GM21825 (cell line): ENCODE results near the gene CBX7.

Source experiments
- ATAC-seq: cut with Tn5 transposase; IDR thresholded peaks from one replicate; pipeline ENCODE4 v1.9.1; 2021; ENCODE audit warnings: mild to moderate bottlenecking, moderate library complexity; ENCODE audit not compliant: unreplicated experiment

CBX7 gene

DNA sequence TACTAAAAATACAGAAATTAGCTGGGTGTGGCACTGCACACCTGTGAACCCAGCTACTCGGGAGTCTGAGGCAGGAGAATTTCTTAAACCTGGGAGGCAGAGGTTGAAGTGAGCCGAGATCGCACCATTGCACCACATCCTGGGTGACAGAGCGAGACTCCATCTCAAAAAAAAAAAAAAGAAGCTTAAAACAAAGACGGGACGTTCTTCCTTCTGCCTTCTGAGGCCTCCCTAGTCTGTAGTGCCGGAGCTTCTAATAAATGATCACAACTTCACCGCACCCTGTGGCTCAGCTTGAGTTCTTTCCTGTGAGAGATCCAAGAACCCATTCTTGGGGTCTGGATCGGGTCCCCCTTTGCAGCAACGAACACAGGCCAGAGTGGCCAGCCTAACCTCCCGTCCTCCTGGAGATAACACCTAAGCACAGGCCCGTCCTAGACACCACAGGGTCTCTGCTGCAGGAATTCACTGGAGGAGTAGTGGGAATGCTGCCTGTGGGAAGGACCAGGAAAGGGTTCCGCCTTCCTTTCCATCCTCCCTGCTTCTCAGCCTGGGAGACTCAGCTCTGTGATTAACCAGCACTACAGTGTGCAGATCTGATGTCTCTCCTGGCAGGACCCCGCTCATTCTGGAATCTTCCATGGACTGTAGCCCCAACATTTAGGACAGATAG, 57.6 kb downstream of the CBX7 start:
- ATAC-seq: no peak

GRCh38 chr22:39092111-39092862, 60.2 kb downstream of the CBX7 start:
- no peak for ATAC-seq

DNA sequence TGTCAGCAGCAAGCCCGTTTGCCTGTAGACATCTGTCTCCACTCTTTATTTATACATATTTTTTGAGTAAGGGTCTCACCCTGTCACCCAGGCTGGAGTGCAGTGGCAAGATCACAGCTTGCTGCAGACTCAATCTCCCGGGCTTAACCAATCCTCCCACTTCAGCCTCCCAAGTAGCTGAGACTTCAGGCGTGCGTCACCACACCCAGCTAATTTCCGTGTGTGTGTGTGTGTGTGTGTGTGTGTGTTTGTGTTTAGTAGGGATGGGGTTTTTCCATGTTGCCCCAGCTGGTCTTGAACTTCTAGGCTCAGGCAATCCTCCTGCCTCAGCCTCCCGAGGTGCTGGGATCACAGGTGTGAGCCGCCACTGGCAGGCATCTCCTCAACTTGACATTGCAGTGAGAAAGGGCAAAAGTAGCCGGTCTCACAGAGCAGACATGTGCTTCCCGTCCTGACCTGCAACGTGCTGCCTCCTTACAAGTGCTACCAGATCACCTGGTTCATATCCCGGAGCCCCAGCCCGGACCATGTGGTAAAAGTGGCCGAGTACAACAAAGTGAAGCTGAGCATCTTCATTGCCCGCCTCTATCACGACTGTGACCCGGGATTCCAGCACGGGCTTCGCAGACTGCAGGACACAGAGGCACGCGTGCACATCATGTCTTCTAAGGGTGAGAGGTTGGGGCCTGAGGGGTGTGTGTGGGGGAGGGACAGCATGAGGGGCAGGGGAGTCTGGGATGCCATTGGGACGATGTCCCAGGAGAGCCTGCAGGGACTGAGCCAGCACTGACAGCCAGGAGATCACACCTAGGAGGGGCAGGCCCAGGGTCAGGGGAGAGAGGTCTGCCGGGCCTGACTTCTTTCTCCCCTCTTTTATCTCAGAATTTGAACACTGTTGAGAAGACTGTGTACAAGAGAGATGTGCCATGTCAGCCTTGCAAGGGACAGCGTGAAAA, 61.1 kb downstream of the CBX7 start:
- ATAC-seq: no peak

GRCh38 chr22:39090426-39091064, 61.9 kb downstream of the CBX7 start:
- ATAC-seq: no peak

- no peak for ATAC-seq
Observed at GRCh38 chr22:39089928-39090327, 62.6 kb downstream of the CBX7 start.

DNA sequence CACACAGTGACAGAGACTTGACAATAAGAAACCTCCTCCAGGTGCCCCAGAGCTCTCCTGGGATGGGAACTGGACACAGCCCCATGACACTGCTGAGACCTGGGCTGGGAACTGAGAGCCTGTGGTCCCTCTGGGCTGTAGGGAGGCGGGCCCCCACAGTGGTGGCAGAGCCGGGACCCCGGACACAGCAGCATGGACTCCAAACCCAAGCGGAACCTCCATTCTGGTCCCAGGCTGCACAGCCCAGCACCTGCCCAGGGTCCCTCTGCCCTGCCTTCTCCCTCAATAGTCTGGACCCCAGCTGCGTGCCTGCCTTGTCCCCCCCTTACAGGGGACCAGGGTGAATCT, 63.8 kb downstream of the CBX7 start:
- ATAC-seq: no peak

DNA sequence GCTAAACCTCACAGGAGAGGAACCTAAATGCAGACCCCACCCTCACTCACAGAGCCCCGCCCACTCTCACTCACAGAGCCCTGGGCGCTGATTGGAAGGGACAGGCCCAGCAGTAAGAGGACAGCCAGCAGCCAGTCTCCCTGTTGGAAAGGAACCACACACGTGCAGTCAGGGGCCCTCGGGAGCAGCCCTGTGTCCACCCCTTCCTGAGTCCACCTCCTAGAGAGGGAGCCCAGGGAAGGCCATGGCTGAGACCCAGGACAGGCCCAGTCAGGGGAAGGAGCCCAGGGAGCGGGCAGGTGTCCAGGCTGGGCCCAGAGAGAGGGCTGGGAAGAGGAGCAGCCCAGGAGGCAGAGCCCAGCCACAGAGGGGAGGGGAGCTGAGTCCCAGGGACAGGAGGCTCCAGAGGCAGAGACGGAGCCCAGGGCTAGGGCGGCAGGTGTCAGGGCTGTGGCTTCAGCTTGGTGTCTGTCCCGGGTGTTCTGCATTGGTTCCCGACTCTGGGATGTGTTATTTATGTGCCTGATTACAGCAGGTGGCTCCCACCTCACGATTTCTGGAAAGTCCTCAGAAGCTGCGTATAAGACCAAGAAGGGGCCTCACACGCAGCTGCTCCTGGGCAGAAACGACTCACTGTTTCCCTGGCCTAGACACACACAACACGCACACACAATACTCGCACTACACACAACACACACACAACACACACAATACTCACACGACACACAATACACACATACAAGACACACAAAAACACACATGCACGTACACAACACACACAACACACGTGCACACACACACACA, 64.4 kb downstream of the CBX7 start:
- no peak for ATAC-seq

DNA sequence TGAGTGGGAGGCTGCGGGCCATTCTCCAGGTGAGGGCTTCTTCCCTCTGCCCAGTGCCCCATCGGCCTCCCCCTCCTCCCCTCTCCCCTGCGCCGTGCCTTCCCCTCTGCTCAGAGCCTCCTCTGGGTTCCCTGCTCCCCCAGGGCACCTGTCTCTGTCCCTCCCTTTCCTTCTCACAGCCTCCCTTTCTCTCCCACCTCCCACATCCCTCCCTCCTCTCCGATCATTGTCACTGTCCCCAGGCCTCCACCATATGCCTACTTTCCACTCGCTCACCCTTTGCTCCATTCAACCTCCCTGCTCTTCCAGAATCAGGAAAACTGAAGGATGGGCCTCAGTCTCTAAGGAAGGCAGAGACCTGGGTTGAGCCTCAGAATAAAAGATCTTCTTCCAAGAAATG, 65.4 kb downstream of the CBX7 start:
- ATAC-seq: no peak

GRCh38 chr22:39084666-39085065, 67.8 kb downstream of the CBX7 start:
- no peak for ATAC-seq

DNA sequence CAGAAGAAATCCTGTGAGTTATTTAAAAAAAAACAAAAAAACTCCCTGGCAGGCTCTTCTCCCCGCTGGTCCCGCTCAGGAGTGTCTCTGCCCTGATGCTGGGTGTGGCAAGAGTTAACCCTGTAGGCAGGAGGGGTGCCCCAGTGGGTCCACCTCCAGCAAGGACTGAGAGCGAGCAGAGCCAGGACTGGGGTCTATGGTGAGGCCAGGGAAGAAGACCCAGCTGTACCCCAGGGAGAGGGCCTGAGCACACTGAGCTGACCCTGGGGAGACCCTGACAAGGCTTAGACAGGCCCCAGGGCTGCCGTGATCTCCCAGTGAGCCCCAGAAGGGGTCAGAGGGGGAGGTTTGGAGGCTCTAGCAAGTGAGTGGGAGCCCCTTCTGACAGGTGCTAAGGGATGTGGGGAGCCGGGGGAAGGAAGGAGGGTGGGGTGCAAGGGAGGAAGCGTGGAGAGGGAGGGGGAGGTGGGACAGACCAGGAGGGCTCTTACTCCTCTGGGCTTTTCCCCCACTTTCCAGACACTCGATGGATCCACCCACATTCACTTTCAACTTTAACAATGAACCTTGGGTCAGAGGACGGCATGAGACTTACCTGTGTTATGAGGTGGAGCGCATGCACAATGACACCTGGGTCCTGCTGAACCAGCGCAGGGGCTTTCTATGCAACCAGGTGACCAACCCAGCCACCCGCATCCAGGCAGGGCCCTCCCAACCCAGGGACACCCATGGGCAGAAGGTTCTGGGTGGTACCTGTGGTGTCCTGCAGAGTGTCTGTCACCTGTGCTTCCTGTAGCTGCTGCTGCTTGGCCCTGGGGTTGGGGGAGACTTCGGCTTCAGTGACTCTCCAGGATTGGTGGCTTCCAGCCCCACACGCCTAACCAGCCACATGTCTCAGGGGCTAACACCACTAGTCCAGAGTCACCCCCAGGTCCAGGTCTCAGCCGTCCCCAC, 69.0 kb downstream of the CBX7 start:
- ATAC-seq: no peak

DNA sequence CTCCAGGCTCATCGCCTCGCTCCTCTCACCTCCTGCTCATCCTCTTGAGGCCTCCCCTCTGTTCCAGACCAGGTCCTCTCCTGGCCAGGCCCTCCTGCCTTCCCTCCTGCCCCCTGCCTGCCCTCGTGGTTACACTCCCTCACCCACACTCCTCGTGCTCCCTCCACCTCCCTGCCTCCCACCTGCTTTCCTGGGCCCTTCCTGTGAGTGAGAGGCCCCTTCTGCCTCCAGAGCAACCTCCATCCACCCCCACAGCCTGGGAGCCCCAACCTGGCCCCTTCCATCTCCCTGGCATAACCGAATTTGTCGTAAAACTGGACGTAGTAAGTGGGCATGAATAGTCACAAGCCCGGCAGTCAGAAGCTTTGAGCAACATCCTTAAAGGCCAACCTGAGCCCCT, 70.9 kb downstream of the CBX7 start:
- ATAC-seq: no peak

GRCh38 chr22:39081016-39081415, 71.5 kb downstream of the CBX7 start:
- no peak for ATAC-seq
